ENCODE results near the gene IL22RA1. TPM values are rescaled to one million over a fixed set of nuclear protein-coding genes. Genes with fewer than 3 reads are reported as not detected.

IL22RA1 gene
- total and polyA plus RNA-seq, 2 of the 8 experiments (the other 6 are each of a cell fraction or from before 2014, with no cell fraction given): 0.17 to 0.32 TPM

- TF ChIP-seq EP300 (IDR thresholded peaks at IDR 0.05; ENCODE audit: borderline replicate concordance in 1 of 2, low read depth in 2 of 2, low read length in 2 of 2): no peak
Observed at GRCh38 chr1:24138476-24139221, 4.3 kb downstream of the IL22RA1 start (continued).
